Nephron (organoid): ENCODE measurements around the gene C11orf87.

ENCODE experiments used
- H3K27ac Mint-ChIP-seq, 3 experiments: 2 replicates each; pipeline ENCODE4 v1.8.0; 2020; ENCODE audit warnings: mixed read lengths in 3 of 3, mild to moderate bottlenecking in 2 of 3, moderate library complexity in 1 of 3
- H3K27me3 Mint-ChIP-seq: 2 replicates; pipeline ENCODE4 v1.8.0; 2021; ENCODE audit warnings: low read depth, mild to moderate bottlenecking, moderate library complexity, mixed read lengths
- H3K36me3 Mint-ChIP-seq: 2 replicates; pipeline ENCODE4 v1.8.0; 2020; ENCODE audit warnings: low read depth, mixed read lengths
- H3K4me1 Mint-ChIP-seq: 2 replicates; pipeline ENCODE4 v1.8.0; 2020; ENCODE audit warnings: mixed read lengths
- H3K4me3 Mint-ChIP-seq, 3 experiments: 2 replicates each; pipeline ENCODE4 v1.8.0; 2020; ENCODE audit warnings: mild to moderate bottlenecking in 3 of 3, mixed read lengths in 3 of 3, moderate library complexity in 2 of 3
- H3K9me3 Mint-ChIP-seq: 2 replicates; pipeline ENCODE4 v1.8.0; 2020; ENCODE audit warnings: mixed read lengths
- CTCF ChIP-seq, 3 experiments: fragments of 200-600 bp; sonication (generic); IDR thresholded peaks; one replicate each; pipeline ENCODE4 v1.5.0; 2021; ENCODE audit warnings: antibody characterized with exemption in 3 of 3; ENCODE audit not compliant: unreplicated experiment in 3 of 3

Gene C11orf87

DNA sequence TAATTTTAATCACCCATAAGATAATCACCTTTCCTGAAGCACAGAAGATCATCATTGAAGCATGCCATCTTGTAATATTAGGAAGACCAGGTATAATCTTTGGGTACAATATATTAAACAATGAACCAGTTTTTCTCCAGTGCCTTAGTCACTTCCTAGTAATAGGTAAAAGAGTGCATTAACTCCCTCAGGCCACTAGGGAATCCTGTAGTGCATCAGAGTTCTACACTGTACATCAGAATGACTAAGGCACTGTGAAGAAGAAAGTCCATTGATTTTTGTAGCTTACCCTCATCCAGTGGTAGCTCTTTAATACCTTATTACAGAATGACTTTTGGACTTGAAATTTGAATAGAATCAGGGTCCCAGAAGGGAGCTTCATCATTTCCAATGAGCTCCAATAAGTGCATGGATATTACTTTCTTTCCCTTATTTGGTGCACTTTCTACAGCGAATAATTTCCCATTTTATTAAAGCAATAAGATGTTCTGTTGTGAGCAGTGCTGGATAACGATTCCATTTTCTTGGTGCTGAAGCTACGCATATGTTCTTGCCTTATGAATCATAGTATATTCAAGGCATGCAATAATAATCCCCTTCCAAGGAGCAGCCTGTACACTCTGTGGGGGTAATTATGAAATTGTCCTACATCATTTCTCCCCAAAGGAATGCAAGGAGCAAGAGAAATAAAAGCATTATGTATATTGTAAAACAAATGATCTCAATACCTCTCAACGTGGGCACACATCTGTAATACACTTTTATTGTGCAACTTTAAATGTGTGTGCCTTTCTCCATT is 4.7 kb downstream of the C11orf87 start:
- Mint-ChIP-seq H3K27me3 (peaks cover 45% of the 10 kb centered on the region), H3K9me3 (peaks cover 2% of the 10 kb centered on the region), H3K27ac (no peak overlapping the region), H3K4me1 (peaks cover 17% of the 10 kb centered on the region), H3K4me3 (no peak overlapping the region), H3K36me3 (no peaks in the 10 kb centered on the region)
- TF ChIP-seq CTCF (IDR thresholded peaks at IDR 0.05; ENCODE audit: unreplicated experiment in 3 of 3): peak in 1 of 3 experiments; percentile 19

- Mint-ChIP-seq H3K36me3 (no peaks in the 10 kb centered on the region), H3K27me3 (peaks cover 8% of the 10 kb centered on the region), H3K27ac (no peak overlapping the region), H3K9me3 (no peaks in the 10 kb centered on the region), H3K4me1 (peaks cover 1% of the 10 kb centered on the region), H3K4me3 (no peak overlapping the region)
- TF ChIP-seq CTCF (IDR thresholded peaks at IDR 0.05; ENCODE audit: unreplicated experiment in 3 of 3): no peak
Observed at GRCh38 chr11:109432105-109432504, 10.1 kb downstream of the C11orf87 start.

- Mint-ChIP-seq H3K36me3 (no peaks in the 10 kb centered on the region), H3K9me3 (no peaks in the 10 kb centered on the region), H3K27me3 (peaks cover 8% of the 10 kb centered on the region), H3K27ac (no peak overlapping the region), H3K4me1 (peaks cover 4% of the 10 kb centered on the region), H3K4me3 (no peak overlapping the region)
- no peak for TF ChIP-seq CTCF (IDR thresholded peaks at IDR 0.05; ENCODE audit: unreplicated experiment in 3 of 3)
Observed at GRCh38 chr11:109433753-109434256, 11.8 kb downstream of the C11orf87 start.

GRCh38 chr11:109435121-109435742 is 13.2 kb downstream of the C11orf87 start:
- Mint-ChIP-seq H3K27ac (no peak overlapping the region), H3K27me3 (peaks cover 7% of the 10 kb centered on the region), H3K9me3 (no peaks in the 10 kb centered on the region), H3K4me3 (no peak overlapping the region), H3K4me1 (peaks cover 4% of the 10 kb centered on the region), H3K36me3 (no peaks in the 10 kb centered on the region)
- TF ChIP-seq CTCF (IDR thresholded peaks at IDR 0.05; ENCODE audit: unreplicated experiment in 3 of 3): no peak

- Mint-ChIP-seq H3K9me3 (no peaks in the 10 kb centered on the region), H3K4me1 (peaks cover 4% of the 10 kb centered on the region), H3K36me3 (no peaks in the 10 kb centered on the region), H3K27me3 (peaks cover under 1% of the 10 kb centered on the region), H3K27ac (no peak overlapping the region), H3K4me3 (no peak overlapping the region)
- TF ChIP-seq CTCF (IDR thresholded peaks at IDR 0.05; ENCODE audit: unreplicated experiment in 3 of 3): no peak
Observed at GRCh38 chr11:109439684-109440083, 17.7 kb downstream of the C11orf87 start.
